Aorta (tissue), 5 donors: ENCODE data around the gene AARSD1. TPM values are rescaled to one million over a fixed set of nuclear protein-coding genes. Genes with fewer than 3 reads are reported as not detected.
A peak's percentile ranks its signal among the peaks of the same experiment; 100 is the strongest.
"Not testable (repeated sequence)": the region's sequence is repeated elsewhere in the genome, so short reads cannot be mapped to it uniquely, and the experiment has no call there.

Experiments
- ATAC-seq: fragments of 200-7000 bp; cut with Tn5 transposase; one replicate; pipeline ENCODE4 v1.9.1; 2022; ENCODE audit warnings: moderate library complexity; ENCODE audit not compliant: low FRiP score
- DNase-seq, 2 donors: peaks; one replicate each; pipeline ENCODE4 v3.0.0-alpha.2; 2020
- H3K27ac ChIP-seq, 2 donors: one replicate each; pipeline ENCODE4 v1.5.1; 2013; ENCODE audit warnings: low read length in 2 of 2, mild to moderate bottlenecking in 2 of 2, moderate library complexity in 2 of 2, control low read depth in 1 of 2, inconsistent platforms in 1 of 2, low read depth in 1 of 2
- H3K27me3 ChIP-seq, 2 donors: one replicate each; pipeline ENCODE4 v1.6.1; 2013; ENCODE audit warnings: control low read depth in 1 of 2, low read length in 1 of 2, mild to moderate bottlenecking in 1 of 2, moderate library complexity in 1 of 2; ENCODE audit not compliant: insufficient read depth in 2 of 2, control insufficient read depth in 1 of 2
- H3K36me3 ChIP-seq, 2 donors: one replicate each; pipeline ENCODE4 v1.6.1; 2013; ENCODE audit warnings: control low read depth in 1 of 2, low read length in 1 of 2, mild to moderate bottlenecking in 1 of 2; ENCODE audit not compliant: insufficient read depth in 2 of 2, control insufficient read depth in 1 of 2
- H3K4me1 ChIP-seq, 2 donors: one replicate each; pipeline ENCODE4 v1.6.1; 2013; ENCODE audit warnings: low read length in 2 of 2, control low read depth in 1 of 2, mild to moderate bottlenecking in 1 of 2, moderate library complexity in 1 of 2; ENCODE audit not compliant: insufficient read depth in 2 of 2, control insufficient read depth in 1 of 2
- H3K4me3 ChIP-seq, 2 donors: one replicate each; pipeline ENCODE4 v1.5.1; 2013; ENCODE audit warnings: low read length in 2 of 2, control low read depth in 1 of 2, mild to moderate bottlenecking in 1 of 2
- H3K9me3 ChIP-seq: one replicate; pipeline ENCODE4 v1.6.1; 2013; ENCODE audit warnings: mild to moderate bottlenecking, low read length; ENCODE audit not compliant: control insufficient read depth
- WGBS, 2 donors: extraction: QIAGEN DNeasy Blood & Tissue Kit; methylation state at CpG; one replicate each; pipeline ENCODE4 v1.1.7; 2013; 5-methylcytosine and 5-hydroxymethylcytosine counted together
- intact Hi-C, 2 donors: fragments of 100-400 bp; cut with DNase I; formaldehyde crosslinking; loops; one replicate each; pipeline versions ENCODE4 v1.14.2 to v1.15.0; 2022
- polyA plus RNA-seq, 2 donors: library from polyadenylated mRNA; stranded (reverse); fragments of 200-250 nt; gene quantifications; one replicate each; pipeline ENCODE4 v1.2.3, GENCODE V29; 2013
- total RNA-seq, 2 donors: library from RNA; stranded (reverse); fragmentation: NEBNext Ultra II Directional; extraction: Animal tissue kit (Norgen Biotek cat#: 25700); gene quantifications; one replicate each; pipeline ENCODE4 v1.2.1, GENCODE V29; 2021
- donor health status: healthy with polysubstance abuse.
- donor health status: Bipolar disorder and iron deficiency.
- donor health status: DM: no; HTN: no; CAD: no.
- donor health status: DM: no; HTN: no; CAD: no.
- donor health status: DM: yes; HTN: yes; CAD: no.

AARSD1 gene
- total and polyA plus RNA-seq, 4 donors, result 30.2 to 87.0 (median 38.6) TPM

DNA sequence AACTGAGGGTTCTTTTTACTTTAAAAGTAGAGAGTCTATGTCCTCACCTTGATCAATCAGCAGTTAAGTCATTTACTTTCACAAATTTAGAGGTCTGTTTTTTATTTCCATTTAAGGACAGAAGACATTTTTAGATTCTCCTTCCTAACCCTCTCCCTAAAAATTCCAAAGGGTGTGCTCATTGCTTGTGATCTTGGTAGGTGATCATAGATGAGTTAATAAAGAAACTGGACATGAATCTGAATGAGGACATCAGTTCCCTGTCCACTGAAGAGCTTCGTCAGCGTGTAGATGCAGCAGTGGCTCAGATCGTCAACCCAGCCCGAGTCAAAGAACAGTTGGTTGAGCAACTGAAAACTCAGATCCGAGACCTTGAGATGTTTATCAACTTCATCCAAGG is 24.9 kb upstream of the AARSD1 start:
- intact Hi-C loops, result no loop called here
- H3K27ac ChIP-seq, result no peak overlapping the region

DNA sequence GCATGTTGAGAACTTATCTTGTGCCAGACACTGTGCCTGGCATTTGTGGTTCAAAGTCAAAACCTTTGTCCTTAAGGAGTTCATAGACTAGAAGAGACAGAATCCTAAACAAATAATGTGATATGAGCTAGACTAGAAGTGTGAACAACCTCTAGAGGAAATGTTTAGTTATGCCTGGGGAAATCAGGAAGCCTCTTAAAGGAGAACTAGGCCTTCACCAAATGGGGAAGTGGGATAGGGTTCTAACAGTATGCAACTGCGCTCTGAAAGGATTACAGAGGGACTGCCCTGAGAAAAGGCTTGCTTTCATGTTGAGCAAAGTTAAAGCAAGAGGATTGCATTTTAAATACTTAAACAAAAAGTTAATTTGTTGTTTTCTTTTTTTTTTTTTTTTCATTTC is 21.0 kb upstream of the AARSD1 start:
- ATAC-seq (peak; percentile 47), DNase-seq (no peak)
- 0% methylated on average over 1 of the region's 1 CpG; no CpG with 5 or more reads in 1 of the 2 donors for WGBS, 2 donors
- intact Hi-C loops, result no loop called here
- Histone ChIP-seq H3K4me1 (no peaks in the 10 kb centered on the region), H3K4me3 (no peak overlapping the region), H3K27ac (no peak overlapping the region), H3K9me3 (no peaks in the 10 kb centered on the region), H3K36me3 (no peaks in the 10 kb centered on the region), H3K27me3 (no peaks in the 10 kb centered on the region)

More for the DNA sequence above, 24.9 kb upstream of the AARSD1 start:
- no peaks in the 10 kb centered on the region for H3K9me3 ChIP-seq
- no peaks in the 10 kb centered on the region for H3K27me3 ChIP-seq
- no peaks in the 10 kb centered on the region for H3K4me1 ChIP-seq
- no peak overlapping the region for H3K4me3 ChIP-seq
- H3K36me3 ChIP-seq, result peaks cover 0 to 11% of the 10 kb centered on the region in 2 donors
- DNase-seq (no peak), ATAC-seq (no peak)
- WGBS, 2 donors, result 92 to 94% methylated on average over 5 of the region's 5 CpGs

DNA sequence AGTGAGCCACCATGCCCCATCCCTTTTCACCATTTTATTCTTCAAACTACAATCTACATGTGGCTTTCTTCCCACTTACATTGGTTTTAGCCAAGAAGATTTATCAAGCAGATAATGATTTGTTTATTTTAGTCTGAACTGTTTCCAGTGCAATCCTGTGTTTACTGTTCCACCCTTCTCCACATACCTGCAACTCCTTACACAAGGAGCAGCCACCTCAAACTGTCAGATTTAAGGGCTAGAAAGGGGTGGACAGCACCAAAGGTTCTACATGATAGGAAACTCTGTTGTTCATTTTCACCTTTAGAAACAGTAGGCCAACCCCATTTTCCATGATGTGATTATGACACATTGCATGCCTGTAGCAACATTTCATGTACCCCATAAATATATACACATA is 18.0 kb upstream of the AARSD1 start:
- intact Hi-C loops, result no loop called here
- H3K9me3 ChIP-seq, result no peaks in the 10 kb centered on the region
- no peak overlapping the region for H3K4me3 ChIP-seq
- H3K36me3 ChIP-seq, result no peaks in the 10 kb centered on the region
- H3K27ac ChIP-seq, result no peak overlapping the region
- ATAC-seq (no peak), DNase-seq (no peak)
- H3K27me3 ChIP-seq, result no peaks in the 10 kb centered on the region
- no peaks in the 10 kb centered on the region for H3K4me1 ChIP-seq

DNA sequence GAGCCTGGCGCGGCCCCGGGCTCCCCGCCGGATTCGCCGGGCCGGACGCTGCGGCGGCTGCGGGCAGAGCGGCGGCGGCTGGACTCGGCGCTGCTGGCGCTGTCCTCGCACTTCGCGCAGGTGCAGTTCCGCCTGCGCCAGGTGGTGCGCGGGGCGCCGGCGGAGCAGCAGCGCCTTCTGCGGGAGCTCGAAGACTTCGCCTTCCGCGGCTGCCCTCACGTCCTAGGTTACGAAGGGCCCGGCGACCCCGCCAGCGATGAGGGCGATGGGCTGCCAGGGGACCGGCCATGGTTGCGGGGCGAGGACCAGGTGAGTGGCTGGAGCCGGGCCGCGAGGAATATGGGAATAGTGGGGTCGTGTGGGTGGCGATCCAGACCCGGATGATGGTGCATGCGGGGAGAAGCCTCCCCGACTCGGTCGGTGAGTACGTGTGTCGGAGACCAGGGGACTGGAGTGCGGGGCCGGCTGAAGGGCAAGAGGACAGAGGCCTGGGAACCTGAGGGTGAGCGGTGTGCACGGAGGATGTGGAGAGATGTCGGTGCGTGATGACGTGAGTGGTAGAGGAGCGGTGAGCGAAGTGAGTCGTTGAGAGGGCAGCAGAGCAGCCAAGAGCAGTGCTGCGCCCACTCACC is 16.6 kb upstream of the AARSD1 start:
- no peaks in the 10 kb centered on the region for H3K27me3 ChIP-seq
- peak; percentile 58 for ATAC-seq
- peak; percentile 59 to 78 for DNase-seq
- H3K4me3 ChIP-seq, result peak overlapping the region; percentile 82 to 98
- WGBS, 2 donors, result 0 to 1% methylated on average over 47 to 67 of the region's 67 CpGs
- H3K27ac ChIP-seq, result peak overlapping the region in 1 of 2 donors; percentile 60
- H3K9me3 ChIP-seq, result no peaks in the 10 kb centered on the region
- intact Hi-C loops, result no loop called here
- no peaks in the 10 kb centered on the region for H3K4me1 ChIP-seq
- no peaks in the 10 kb centered on the region for H3K36me3 ChIP-seq

DNA sequence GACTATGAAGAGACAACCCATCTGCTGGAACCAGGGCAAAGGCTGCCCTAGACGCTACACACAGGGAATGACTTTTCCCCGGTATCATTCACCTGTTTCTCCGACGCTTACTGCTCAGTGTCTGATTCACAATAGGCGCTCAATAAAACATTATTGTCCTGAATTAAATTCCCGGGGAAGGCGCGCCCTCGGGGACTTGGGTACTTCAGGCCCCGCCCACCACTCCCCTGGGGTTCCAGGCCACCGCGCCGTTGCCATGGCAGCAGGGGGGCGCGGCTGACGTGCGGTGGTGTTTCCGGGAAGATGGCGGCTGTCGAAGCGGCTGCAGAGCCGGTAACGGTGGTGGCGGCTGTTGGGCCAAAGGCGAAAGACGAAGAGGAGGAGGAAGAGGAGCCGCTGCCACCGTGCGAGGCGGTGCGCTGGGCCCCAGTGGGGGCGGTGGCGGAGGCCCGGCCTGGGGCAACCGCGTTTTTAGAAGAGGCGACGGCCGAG is 16.1 kb upstream of the AARSD1 start, which contains the start of gene RUNDC1:
RUNDC1 (plus strand) TSS at position 292 of the 492 bp plus-strand sequence; CDS start at position 304, 12 bp downstream.
- H3K27ac ChIP-seq, result peak within 1 kb of the TSS in 1 of 2 donors; percentile 60
- no peaks in the 10 kb centered on the region for H3K4me1 ChIP-seq
- peak; percentile 95 to 98 for DNase-seq
- intact Hi-C loops, result no loop called here
- no peaks in the 10 kb centered on the region for H3K36me3 ChIP-seq
- peak within 1 kb of the TSS; percentile 82 to 98 for H3K4me3 ChIP-seq
- peak; percentile 96 for ATAC-seq
- 0% methylated on average over 29 to 39 of the region's 39 CpGs for WGBS, 2 donors
- no peaks in the 10 kb centered on the region for H3K27me3 ChIP-seq
- H3K9me3 ChIP-seq, result no peaks in the 10 kb centered on the region

DNA sequence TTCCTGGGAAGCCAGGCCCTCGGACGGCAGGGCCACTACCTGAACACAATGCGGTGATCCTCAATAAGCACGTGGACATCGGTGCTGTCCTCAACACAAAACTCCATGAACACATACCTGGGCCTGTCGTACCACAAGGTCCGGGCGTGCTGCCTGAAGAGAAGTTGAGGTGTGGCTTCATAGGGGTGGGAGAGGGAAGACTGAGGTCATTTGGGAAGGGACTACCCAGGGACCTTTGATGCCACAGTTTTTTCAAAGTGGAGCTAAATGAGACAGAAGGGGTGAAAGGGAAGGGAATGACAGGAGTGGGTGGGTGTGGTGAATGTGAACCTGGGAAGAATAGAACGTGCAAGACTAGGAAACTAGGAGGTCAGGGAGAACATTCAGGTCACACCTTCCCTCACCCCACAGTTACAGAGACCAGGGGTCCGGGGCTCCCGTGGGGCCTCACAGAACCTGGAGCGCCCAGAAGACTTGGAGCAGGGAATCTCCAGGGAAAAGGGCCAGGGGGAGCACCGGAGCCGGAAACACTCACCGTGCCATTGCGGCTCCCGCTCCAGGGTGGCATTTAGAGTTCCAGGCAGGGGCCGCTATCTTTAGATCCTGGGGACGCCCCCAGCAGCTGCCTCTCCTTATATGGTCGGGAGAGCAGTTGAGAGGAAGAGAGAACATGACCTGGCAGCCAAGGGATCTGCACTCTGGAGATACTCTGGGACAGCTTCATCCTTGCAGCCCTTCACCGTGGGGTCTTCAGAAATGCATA is 15.4 kb upstream of the AARSD1 start, which contains the start of gene PTGES3L:
PTGES3L (minus strand) TSS at position 570 of the 763 bp plus-strand sequence; CDS start at position 543, 27 bp downstream.
- no peaks in the 10 kb centered on the region for H3K4me1 ChIP-seq
- H3K27ac ChIP-seq, result peak within 1 kb of the TSS in 1 of 2 donors; percentile 60
- H3K27me3 ChIP-seq, result no peaks in the 10 kb centered on the region
- H3K9me3 ChIP-seq, result no peaks in the 10 kb centered on the region
- peak within 1 kb of the TSS; percentile 82 to 98 for H3K4me3 ChIP-seq
- intact Hi-C loops, result no loop called here
- DNase-seq, result peak; percentile 71 to 88
- peak; percentile 75 for ATAC-seq
- WGBS, 2 donors, result 26 to 30% methylated on average over 21 of the region's 21 CpGs
- H3K36me3 ChIP-seq, result no peaks in the 10 kb centered on the region

DNA sequence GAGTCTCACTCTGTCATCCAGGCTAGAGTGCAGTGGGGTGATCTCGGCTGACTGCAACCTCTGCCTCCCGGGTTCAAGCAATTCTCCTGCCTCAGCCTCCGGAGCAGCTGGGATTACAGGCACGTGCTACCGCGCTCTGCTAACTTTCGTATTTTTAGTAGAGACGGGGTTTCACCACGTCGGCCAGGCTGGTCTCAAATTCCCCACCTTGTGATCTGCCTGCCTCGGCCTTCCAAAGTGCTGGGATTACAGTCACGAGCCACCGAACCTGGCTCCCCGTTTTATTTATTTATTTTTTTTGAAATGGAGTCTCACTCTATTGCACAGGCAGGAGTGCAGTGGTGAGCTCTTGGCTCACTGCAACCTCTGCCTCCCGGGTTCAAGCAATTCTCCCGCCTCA is 11.4 kb upstream of the AARSD1 start:
- H3K27me3 ChIP-seq, intact Hi-C loops, H3K9me3 ChIP-seq, H3K4me1 ChIP-seq, DNase-seq, ATAC-seq, H3K27ac ChIP-seq, H3K36me3 ChIP-seq, H3K4me3 ChIP-seq: not testable (repeated sequence)
- WGBS, 2 donors, result 85 to 89% methylated on average over 16 of the region's 16 CpGs

DNA sequence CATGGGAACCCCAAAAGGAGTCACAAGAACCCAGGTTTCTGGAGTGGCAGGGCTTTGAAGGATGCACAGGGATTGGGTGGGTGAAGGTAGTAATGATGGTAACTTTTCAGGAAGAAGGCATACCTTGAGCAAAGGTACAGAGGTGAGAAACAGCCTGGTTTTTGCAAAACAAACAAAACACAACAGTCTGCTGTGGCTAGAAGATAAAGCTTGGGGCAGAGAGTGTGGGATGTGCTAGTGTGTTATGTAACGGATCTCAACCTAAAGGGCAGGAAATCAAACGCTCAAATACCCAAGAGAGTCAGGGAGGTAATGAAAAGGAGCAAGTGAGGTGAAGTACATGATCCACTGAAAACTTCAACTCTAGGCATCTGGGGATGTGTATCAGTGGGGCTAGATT is 11.0 kb upstream of the AARSD1 start:
- Histone ChIP-seq H3K27ac (no peak overlapping the region), H3K4me3 (no peak overlapping the region), H3K27me3 (no peaks in the 10 kb centered on the region), H3K9me3 (no peaks in the 10 kb centered on the region), H3K4me1 (no peaks in the 10 kb centered on the region), H3K36me3 (no peaks in the 10 kb centered on the region)
- no peak for DNase-seq
- intact Hi-C loops, result no loop called here
- ATAC-seq, result no peak
- WGBS, 2 donors, result 44 to 62% methylated on average over 2 of the region's 2 CpGs
